IgD-negative memory B cell (primary cell): ENCODE measurements around the gene NOD2. TPM values are rescaled to one million over a fixed set of nuclear protein-coding genes. Genes with fewer than 3 reads are reported as not detected.
A peak's percentile ranks its signal among the peaks of the same experiment; 100 is the strongest.

Experiments
- H3K27ac Mint-ChIP-seq, 3 donors: one replicate each; pipeline ENCODE4 v1.8.0; 2020 to 2022; ENCODE audit warnings: mild to moderate bottlenecking in 3 of 3, mixed read lengths in 3 of 3, moderate library complexity in 1 of 3
- H3K27me3 Mint-ChIP-seq: one replicate; pipeline ENCODE4 v1.8.0; 2021; ENCODE audit warnings: mixed read lengths
- H3K36me3 Mint-ChIP-seq: one replicate; pipeline ENCODE4 v1.8.0; 2020; ENCODE audit warnings: mild to moderate bottlenecking, mixed read lengths
- H3K4me1 Mint-ChIP-seq, 3 donors: one replicate each; pipeline ENCODE4 v1.8.0; 2020 to 2022; ENCODE audit warnings: mixed read lengths in 3 of 3, mild to moderate bottlenecking in 1 of 3
- H3K4me3 Mint-ChIP-seq, 4 donors: one replicate each; pipeline ENCODE4 v1.8.0; 2020 to 2022; ENCODE audit warnings: mild to moderate bottlenecking in 4 of 4, mixed read lengths in 4 of 4, moderate library complexity in 3 of 4
- H3K9me3 Mint-ChIP-seq, 3 donors: one replicate each; pipeline ENCODE4 v1.8.0; 2020 to 2021; ENCODE audit warnings: mixed read lengths in 3 of 3, mild to moderate bottlenecking in 1 of 3
- polyA plus RNA-seq: library from polyadenylated mRNA; unstranded; fragments of 300-500 nt; fragmentation: Illumina TruSeq; gene quantifications from one replicate; pipeline ENCODE4 v1.2.3, GENCODE V29; 2021

The NOD2 gene
- polyA plus RNA-seq, 1 donor from 2014 or later, result 0.86 TPM

DNA sequence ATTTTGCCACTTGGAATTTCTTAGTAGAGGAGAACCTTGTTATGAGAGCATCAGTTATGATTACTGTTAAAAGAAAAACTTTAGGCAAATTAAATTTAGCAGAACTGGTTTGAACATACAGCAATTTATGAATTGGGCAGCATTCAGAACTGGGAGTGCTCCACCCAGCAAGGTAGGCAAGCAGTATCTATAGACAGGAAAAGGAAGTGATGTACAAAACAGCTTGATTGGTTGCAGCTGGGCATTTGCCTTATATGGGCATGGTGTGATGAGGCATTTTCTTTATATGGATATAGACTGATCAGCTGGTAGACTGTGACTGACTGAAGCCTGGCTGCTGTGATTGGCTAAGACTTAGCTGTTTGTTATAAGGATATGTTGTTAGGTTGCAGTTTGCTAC, 30.9 kb downstream of the NOD2 start:
- Mint-ChIP-seq H3K27ac (no peak overlapping the region), H3K4me3 (no peak overlapping the region), H3K9me3 (peaks cover 3 to 8% (median 7%) of the 10 kb centered on the region in 3 donors), H3K36me3 (peaks cover 10% of the 10 kb centered on the region), H3K27me3 (no peaks in the 10 kb centered on the region), H3K4me1 (peaks cover 0 to 1% (median 0%) of the 10 kb centered on the region in 3 donors)

DNA sequence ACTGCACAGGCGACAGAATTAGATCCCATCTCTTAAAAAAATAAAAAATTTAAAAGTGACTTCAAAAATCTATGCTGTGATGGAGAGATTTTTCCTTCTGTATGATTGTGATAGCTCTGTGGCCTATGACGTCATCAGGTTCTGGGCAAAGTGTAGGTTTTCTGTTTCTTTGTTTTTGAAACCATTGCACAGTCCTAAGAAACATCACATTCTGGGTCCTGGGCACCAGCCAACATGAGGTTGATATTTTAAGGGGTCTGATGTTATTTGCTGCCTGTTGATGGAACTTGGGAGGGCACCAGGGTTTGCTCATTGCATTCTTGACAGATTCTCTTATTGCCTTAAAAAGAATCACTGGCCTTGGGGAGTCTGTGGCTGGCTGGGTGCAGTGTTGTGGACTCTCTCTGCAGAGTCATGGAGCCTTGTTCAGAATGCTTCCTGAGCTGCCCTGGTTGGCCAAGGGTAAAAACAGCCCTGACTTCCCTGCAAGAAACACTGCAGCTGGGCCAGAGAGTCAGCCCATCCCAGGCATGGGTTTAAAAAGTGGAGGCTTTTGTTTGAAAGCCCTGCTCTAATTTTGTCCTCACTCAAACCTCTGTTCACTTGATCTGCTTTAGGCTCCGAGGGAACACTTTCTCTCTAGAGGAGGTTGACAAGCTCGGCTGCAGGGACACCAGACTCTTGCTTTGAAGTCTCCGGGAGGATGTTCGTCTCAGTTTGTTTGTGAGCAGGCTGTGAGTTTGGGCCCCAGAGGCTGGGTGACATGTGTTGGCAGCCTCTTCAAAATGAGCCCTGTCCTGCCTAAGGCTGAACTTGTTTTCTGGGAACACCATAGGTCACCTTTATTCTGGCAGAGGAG, 38.0 kb downstream of the NOD2 start:
- Mint-ChIP-seq H3K27me3 (no peaks in the 10 kb centered on the region), H3K9me3 (no peaks in the 10 kb centered on the region), H3K36me3 (peaks cover 8% of the 10 kb centered on the region), H3K4me1 (peaks cover 6 to 14% (median 7%) of the 10 kb centered on the region in 3 donors), H3K27ac (peak overlapping the region in 1 of 3 donors; percentile 27), H3K4me3 (no peak overlapping the region)

- H3K36me3 Mint-ChIP-seq, result peaks cover 8% of the 10 kb centered on the region
- no peak overlapping the region for H3K27ac Mint-ChIP-seq
- H3K4me3 Mint-ChIP-seq, result no peak overlapping the region
Observed at GRCh38 chr16:50731989-50732832, 38.8 kb downstream of the NOD2 start.

GRCh38 chr16:50733468-50733867, 40.1 kb downstream of the NOD2 start:
- no peak overlapping the region for H3K4me3 Mint-ChIP-seq
- no peaks in the 10 kb centered on the region for H3K27me3 Mint-ChIP-seq
- no peaks in the 10 kb centered on the region for H3K9me3 Mint-ChIP-seq
- peaks cover 4% of the 10 kb centered on the region for H3K36me3 Mint-ChIP-seq
- H3K4me1 Mint-ChIP-seq, result peaks cover 10 to 24% (median 18%) of the 10 kb centered on the region in 3 donors
- no peak overlapping the region for H3K27ac Mint-ChIP-seq

More at GRCh38 chr16:50731989-50732832, 38.8 kb downstream of the NOD2 start:
- no peaks in the 10 kb centered on the region for H3K27me3 Mint-ChIP-seq
- H3K4me1 Mint-ChIP-seq, result peaks cover 10 to 22% (median 15%) of the 10 kb centered on the region in 3 donors
- H3K9me3 Mint-ChIP-seq, result no peaks in the 10 kb centered on the region

DNA sequence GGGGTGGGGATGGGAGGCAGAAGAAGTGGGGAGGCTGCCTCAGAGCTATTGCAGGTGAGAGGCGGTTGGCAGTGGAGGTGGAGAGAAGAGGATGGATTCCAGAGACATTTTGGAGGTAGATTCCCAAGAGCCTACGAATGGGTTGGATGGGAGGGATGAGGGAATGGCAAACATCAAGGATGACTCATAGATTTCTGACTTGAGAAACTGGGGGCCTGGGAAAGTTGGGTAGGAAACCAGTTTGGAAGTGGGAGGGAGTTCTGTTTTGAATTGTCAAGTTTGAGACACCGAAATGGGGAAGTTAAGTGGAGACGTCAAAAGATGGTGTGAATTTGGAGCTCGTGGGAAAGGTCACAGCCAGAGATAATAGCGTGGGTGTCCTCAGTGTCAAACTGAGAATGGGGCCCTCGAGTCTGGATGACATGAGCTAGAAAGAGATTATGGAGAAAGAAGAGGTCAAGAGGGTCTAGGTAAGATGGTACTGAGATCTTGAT, 42.3 kb downstream of the NOD2 start:
- Mint-ChIP-seq H3K27ac (peak overlapping the region in 1 of 3 donors; percentile 7), H3K4me1 (peaks cover 10 to 24% (median 18%) of the 10 kb centered on the region in 3 donors), H3K4me3 (no peak overlapping the region), H3K36me3 (peaks cover 6% of the 10 kb centered on the region), H3K9me3 (no peaks in the 10 kb centered on the region), H3K27me3 (no peaks in the 10 kb centered on the region)

DNA sequence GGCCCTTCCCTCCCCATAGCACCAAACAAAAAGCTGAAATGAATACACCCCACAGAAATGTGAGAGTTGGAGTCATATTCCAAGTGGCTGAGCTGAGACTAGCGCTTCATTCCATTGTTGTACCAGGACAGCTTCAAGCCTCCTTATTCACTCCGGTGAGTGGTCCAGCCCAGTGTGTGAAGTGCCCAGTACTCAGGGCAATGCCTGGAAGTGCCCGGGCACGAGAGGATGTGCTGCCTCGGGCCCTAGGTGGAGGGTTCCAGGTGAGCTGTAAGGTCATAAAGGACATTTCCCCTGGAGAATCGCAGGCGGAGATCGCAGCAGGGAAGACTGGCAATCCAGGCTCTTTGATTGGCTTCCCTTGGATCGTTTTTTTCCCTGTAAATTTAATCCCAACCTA, 43.0 kb downstream of the NOD2 start:
- H3K27me3 Mint-ChIP-seq, result no peaks in the 10 kb centered on the region
- no peaks in the 10 kb centered on the region for H3K9me3 Mint-ChIP-seq
- H3K27ac Mint-ChIP-seq, result peak overlapping the region in 1 of 3 donors; percentile 7
- peak overlapping the region in 1 of 4 donors; percentile 25 for H3K4me3 Mint-ChIP-seq
- H3K4me1 Mint-ChIP-seq, result peaks cover 10 to 28% (median 22%) of the 10 kb centered on the region in 3 donors
- peaks cover 6% of the 10 kb centered on the region for H3K36me3 Mint-ChIP-seq

DNA sequence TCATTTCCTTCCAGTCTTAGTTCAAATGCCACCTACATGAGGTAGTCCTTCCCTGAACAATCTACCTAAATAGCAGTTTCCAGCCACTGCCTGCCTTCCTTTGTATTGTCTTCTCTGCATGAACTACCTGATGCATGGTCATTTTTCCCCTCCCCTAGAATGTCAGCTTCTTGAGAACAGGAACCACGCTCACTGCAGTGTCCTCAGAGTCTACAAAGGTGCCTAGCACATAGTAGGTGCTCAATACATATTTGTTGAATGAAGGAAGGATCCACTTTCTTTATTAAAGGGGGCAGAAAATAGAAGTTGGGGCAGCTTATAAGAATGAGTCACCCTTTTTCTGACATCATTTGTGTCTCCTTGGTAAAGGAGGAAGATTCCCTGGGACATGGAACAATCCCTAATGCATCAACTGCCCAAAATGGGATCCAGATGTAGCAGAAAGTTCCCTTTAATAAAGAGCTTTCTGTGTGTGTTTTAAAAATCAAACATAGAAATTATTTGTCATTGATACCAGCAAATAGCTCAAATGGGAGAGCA, 44.1 kb downstream of the NOD2 start:
- no peak overlapping the region for H3K27ac Mint-ChIP-seq

GRCh38 chr16:50739031-50739430, 45.6 kb downstream of the NOD2 start:
- Mint-ChIP-seq H3K4me1 (peaks cover 15 to 39% (median 35%) of the 10 kb centered on the region in 3 donors), H3K4me3 (peak overlapping the region in 2 of 4 donors; percentile 59 to 89), H3K36me3 (peaks cover 6% of the 10 kb centered on the region), H3K27ac (peak overlapping the region in 1 of 3 donors; percentile 74), H3K9me3 (no peaks in the 10 kb centered on the region), H3K27me3 (no peaks in the 10 kb centered on the region)

More for the DNA sequence above, 44.1 kb downstream of the NOD2 start:
- Mint-ChIP-seq H3K4me1 (peaks cover 10 to 30% (median 27%) of the 10 kb centered on the region in 3 donors), H3K36me3 (peaks cover 6% of the 10 kb centered on the region), H3K9me3 (no peaks in the 10 kb centered on the region), H3K4me3 (no peak overlapping the region), H3K27me3 (no peaks in the 10 kb centered on the region)

DNA sequence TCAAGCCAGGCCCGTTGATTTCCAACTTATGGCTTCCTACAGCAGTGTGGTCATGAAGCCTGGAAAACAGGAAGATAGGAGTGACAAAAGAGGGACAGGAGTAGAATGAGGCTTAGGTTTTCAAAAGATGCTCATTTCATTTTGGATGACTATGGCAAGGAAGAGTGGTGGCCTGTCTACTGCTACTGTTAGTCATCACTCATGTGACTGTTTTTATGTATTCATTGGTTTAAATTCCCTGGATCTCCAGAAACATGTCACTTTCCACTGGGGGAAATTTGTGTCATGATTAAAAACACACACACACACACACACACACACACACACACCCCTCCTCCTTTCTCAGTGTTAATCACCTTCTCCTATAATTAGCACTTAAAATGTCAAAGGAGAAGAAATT, 47.3 kb downstream of the NOD2 start:
- Mint-ChIP-seq H3K4me1 (peaks cover 28 to 48% (median 47%) of the 10 kb centered on the region in 3 donors), H3K27me3 (no peaks in the 10 kb centered on the region), H3K36me3 (peaks cover 2% of the 10 kb centered on the region), H3K4me3 (peak overlapping the region in 3 of 4 donors; percentile 8 to 95 (median 89)), H3K27ac (peak overlapping the region in 2 of 3 donors; percentile 97 to 98), H3K9me3 (no peaks in the 10 kb centered on the region)

DNA sequence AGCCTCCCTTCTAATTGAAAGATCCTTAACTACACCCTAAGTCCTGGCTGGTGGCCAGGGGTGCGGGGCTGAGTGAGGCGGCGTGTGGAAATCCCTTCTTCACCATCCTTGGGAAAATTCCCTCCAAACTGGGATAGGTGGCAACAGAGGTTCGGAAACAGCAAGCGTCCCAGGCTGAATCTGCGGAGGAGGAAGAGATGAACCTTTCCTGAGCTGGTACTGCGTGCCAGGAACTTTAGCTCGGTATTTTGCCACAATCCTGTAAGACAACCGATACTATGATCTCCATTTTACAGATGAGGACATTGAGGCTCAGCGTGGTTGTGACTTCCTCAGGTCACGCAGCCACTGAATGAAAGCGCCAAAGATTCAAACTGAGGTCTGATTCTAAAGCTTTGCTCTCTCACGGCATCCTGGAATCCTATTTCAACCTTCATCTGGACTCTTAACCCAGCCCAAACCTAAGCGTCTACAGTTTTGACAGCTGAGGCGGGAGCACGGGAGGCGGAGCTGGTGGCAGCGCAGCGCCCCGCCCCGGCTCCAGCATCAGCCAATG, 47.9 kb downstream of the NOD2 start:
- H3K36me3 Mint-ChIP-seq, result peaks cover 2% of the 10 kb centered on the region
- no peaks in the 10 kb centered on the region for H3K27me3 Mint-ChIP-seq
- peak overlapping the region; percentile 97 to 98 (median 97) for H3K27ac Mint-ChIP-seq
- H3K4me3 Mint-ChIP-seq, result peak overlapping the region; percentile 87 to 95 (median 90)
- H3K9me3 Mint-ChIP-seq, result no peaks in the 10 kb centered on the region
- H3K4me1 Mint-ChIP-seq, result peaks cover 28 to 46% (median 45%) of the 10 kb centered on the region in 3 donors

DNA sequence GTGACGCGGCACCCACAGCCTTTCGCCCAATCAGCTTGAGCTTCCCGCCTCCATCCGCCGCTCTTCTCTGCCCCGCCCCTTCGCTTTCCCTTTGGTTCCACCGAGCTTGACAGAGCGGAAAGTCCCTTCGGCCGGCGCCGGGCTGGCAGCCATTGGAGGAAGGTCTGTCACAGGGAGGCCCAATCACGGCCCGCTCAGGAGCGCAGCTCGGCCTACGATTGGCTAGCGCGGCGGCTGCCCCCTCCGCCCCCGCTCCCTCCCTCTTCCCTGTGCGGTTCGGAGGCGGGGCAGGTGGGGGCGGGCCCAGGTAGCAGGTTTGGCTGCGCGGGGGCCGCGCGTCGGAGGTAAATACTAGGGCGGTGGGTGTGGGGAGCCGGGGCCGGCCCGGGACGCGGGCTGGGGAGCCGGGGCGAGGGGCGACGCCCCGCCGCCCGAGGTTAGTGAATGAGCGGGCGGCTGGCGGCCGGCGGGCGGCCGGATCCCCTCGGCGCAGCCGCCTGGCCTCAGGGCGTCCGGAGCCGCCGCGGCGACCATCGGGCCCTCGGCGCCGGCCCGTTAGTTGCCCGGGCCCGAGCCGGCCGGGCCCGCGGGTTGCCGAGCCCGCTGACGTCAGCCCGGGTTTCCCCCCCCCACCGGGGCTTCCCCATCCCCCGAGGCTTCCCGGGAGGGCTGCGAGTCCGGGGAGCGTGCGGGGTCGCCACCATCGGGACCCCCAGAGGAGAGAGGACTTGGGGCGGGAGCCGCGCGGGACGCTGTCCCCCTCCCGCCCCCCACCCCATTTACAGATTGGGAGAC, 48.6 kb downstream of the NOD2 start, which contains the start of gene CYLD:
Gene CYLD (plus strand): TSS at position 306 of the 795 bp plus-strand sequence. CDS start 7,613 bp downstream, outside the sequence.
- Mint-ChIP-seq H3K9me3 (no peaks in the 10 kb centered on the region), H3K36me3 (peaks cover 2% of the 10 kb centered on the region), H3K27ac (peak within 1 kb of the TSS; percentile 97 to 98 (median 98)), H3K4me3 (peak within 1 kb of the TSS; percentile 89 to 98 (median 94)), H3K4me1 (peaks cover 28 to 40% (median 39%) of the 10 kb centered on the region in 3 donors), H3K27me3 (no peaks in the 10 kb centered on the region)

DNA sequence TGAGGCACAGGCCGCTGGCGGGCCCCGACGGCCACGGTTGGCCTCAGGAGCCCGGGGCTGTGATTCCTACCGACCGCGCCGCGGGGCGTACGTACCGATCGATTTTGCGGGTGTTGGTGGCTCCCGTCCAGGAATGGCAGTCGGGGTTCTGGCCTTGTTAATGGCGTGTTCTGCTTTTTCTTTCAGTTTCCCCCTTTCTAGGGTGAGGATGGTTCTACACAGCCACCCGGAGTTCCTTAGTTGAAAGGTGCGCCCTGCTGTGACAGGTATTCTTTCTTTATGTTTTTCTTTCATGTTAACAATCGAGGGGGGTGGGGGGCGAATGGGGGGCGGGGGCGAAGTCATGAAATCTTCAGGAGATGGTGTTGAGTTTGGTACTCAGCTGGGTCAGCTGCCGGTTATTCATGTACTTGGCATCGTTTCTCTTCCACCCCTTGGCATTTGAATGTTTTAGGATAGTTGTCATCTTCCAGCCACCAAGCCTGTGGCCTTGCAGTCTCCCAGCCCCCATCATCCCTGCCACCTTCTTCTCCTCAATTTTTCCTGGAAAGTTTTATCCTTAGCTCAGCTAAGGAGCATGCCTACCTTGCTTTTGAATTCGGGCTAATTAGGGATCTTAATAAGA, 49.3 kb downstream of the NOD2 start:
- H3K4me1 Mint-ChIP-seq, result peaks cover 34 to 42% (median 42%) of the 10 kb centered on the region in 3 donors
- H3K27ac Mint-ChIP-seq, result peak overlapping the region; percentile 97 to 98 (median 98)
- H3K36me3 Mint-ChIP-seq, result peaks cover 2% of the 10 kb centered on the region
- peak overlapping the region; percentile 88 to 98 (median 94) for H3K4me3 Mint-ChIP-seq
- no peaks in the 10 kb centered on the region for H3K27me3 Mint-ChIP-seq
- no peaks in the 10 kb centered on the region for H3K9me3 Mint-ChIP-seq

- Mint-ChIP-seq H3K27ac (peak overlapping the region; percentile 97 to 98 (median 98)), H3K9me3 (no peaks in the 10 kb centered on the region), H3K27me3 (no peaks in the 10 kb centered on the region), H3K4me3 (peak overlapping the region; percentile 88 to 98 (median 94)), H3K36me3 (peaks cover 2% of the 10 kb centered on the region), H3K4me1 (peaks cover 34 to 44% (median 43%) of the 10 kb centered on the region in 3 donors)
Observed at GRCh38 chr16:50743581-50744225, 50.3 kb downstream of the NOD2 start.
